ENCODE measurements around the gene CRB3. TPM values are rescaled to one million over a fixed set of nuclear protein-coding genes. Genes with fewer than 3 reads are reported as not detected.
"Not testable (repeated sequence)": the region's sequence is repeated elsewhere in the genome, so short reads cannot be mapped to it uniquely, and the experiment has no call there.

CRB3 gene
- total RNA-seq, 1 experiment from 2014 or later = 101 TPM

GRCh38 chr19:6491802-6492592 lies 27.9 kb downstream of the CRB3 start:
- DNase-seq (ENCODE audit: low spot score) = no peak

- DNase-seq (ENCODE audit: low spot score) = no peak
These were observed 30.5 kb downstream of the CRB3 start for GRCh38 chr19:6494438-6495036.

- DNase-seq (ENCODE audit: low spot score) = no peak
These were observed 31.9 kb downstream of the CRB3 start for GRCh38 chr19:6495947-6496346.

GRCh38 chr19:6498294-6499036 lies 34.4 kb downstream of the CRB3 start:
- DNase-seq (ENCODE audit: low spot score) = no peak

GRCh38 chr19:6499052-6499790 lies 35.1 kb downstream of the CRB3 start:
- no peak for DNase-seq (ENCODE audit: low spot score)

GRCh38 chr19:6500837-6501739 lies 37.0 kb downstream of the CRB3 start:
- no peak for DNase-seq (ENCODE audit: low spot score)

GRCh38 chr19:6501740-6502648 lies 37.9 kb downstream of the CRB3 start, which contains the start of gene TUBB4A:
TSS of gene TUBB4A (minus strand) at chr19:6502309. CDS start at chr19:6502212, 97 bp downstream.
- no peak for DNase-seq (ENCODE audit: low spot score)

- no peak for DNase-seq (ENCODE audit: low spot score)
These were observed 39.5 kb downstream of the CRB3 start for GRCh38 chr19:6503407-6504201.

GRCh38 chr19:6508028-6508771 lies 44.1 kb downstream of the CRB3 start:
- not testable (repeated sequence) for DNase-seq (ENCODE audit: low spot score)

GRCh38 chr19:6509118-6509971 lies 45.3 kb downstream of the CRB3 start:
- peak; percentile 10 for DNase-seq (ENCODE audit: low spot score)

GRCh38 chr19:6510618-6511017 lies 46.5 kb downstream of the CRB3 start:
- DNase-seq (ENCODE audit: low spot score) = no peak

GRCh38 chr19:6514089-6514488 lies 50.0 kb downstream of the CRB3 start:
- no peak for DNase-seq (ENCODE audit: low spot score)

GRCh38 chr19:6514926-6515544 lies 51.0 kb downstream of the CRB3 start:
- DNase-seq (ENCODE audit: low spot score) = no peak

GRCh38 chr19:6516018-6516658 lies 52.1 kb downstream of the CRB3 start:
- DNase-seq (ENCODE audit: low spot score) = peak; percentile 87

Data from HT-29 (cell line).